ENCODE results near the gene EARS2.
"Not testable (repeated sequence)": the region's sequence is repeated elsewhere in the genome, so short reads cannot be mapped to it uniquely, and the experiment has no call there.

EARS2 gene

DNA sequence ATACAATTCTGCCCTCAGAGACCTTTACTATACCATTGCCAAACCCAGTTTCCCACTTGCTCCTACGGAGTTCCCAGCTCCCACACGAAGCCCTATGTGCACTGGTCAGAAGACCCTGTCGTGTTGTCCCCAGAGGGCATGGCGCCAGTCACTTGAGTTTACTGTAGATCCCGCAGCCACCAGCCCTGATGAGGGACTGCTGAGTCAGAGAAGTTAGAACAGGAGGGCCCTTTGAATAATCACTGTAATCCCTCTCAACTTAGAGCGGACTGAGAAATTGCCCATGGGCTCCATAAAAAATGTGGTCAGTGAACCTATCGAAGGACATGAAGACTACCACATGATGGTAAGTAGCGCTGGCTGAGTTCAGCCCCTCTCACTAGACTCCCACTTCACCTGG lies 9.6 kb upstream of the EARS2 start:
- no peak for DNase-seq

GRCh38 chr16:23564575-23565363 lies 7.6 kb upstream of the EARS2 start:
- DNase-seq, result no peak

GRCh38 chr16:23563186-23563585 lies 6.0 kb upstream of the EARS2 start:
- DNase-seq, result no peak

DNA sequence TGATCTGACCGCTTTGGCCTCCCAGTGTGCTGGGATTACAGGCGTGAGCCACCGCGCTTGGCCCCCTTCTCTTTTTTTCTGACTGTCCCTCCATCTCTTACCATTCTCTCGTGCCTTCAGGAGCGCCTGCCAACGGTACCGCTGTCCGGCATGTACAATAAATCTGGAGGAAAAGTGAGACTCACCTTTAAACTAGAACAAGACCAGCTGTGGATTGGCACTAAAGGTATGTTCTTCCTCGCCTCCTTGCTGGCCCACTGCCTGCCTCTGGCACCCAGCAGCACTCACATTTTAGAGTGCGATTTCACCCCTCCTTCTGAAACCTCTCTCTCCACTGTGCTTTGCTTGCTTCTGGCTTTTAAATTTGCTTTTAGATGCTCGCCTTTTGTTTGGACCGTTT lies 5.4 kb upstream of the EARS2 start:
- DNase-seq, result no peak

GRCh38 chr16:23561586-23561985 lies 4.4 kb upstream of the EARS2 start:
- no peak for DNase-seq

- no peak for DNase-seq
Observed at GRCh38 chr16:23557779-23558702, 891 bp upstream of the EARS2 start.

DNA sequence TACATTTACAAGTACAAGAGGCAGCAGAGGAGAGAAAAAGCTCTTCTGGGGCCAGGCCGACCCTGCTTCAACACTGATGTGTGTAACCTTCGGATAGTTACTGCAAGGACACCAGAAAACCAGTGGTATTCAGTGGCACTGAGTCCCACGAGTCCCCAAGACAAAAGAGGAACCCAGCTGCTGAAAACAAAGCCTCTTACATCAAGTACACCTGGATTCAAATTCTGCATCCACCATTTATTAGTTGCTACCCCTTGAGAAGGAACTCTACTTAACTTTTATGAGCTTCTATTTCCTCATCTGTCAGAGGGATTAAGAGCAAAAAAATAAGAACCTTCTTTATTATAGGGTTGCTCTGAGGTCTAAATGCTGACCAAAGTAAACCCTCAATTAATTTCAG lies 2.6 kb downstream of the EARS2 start:
- no peak for DNase-seq

DNA sequence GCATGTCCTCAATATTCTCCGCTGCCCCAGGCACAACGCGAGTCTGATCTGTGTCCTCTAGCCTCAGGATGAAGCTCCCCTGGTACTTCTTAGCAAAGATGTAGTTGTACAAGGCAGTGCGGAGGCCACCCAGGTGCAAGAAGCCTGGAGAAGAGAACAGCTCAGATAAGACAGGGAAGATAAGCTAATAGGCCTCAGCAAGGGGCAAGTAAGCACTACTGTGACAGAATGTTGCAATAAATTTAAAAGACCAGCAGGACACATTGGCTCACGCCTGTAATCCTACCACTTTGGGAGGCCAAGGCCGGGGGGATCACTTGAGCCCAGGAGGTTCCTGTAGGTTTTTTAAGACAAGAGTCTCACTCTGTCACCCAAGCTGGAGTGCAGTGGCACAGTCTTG lies 5.0 kb downstream of the EARS2 start:
- no peak for DNase-seq

DNA sequence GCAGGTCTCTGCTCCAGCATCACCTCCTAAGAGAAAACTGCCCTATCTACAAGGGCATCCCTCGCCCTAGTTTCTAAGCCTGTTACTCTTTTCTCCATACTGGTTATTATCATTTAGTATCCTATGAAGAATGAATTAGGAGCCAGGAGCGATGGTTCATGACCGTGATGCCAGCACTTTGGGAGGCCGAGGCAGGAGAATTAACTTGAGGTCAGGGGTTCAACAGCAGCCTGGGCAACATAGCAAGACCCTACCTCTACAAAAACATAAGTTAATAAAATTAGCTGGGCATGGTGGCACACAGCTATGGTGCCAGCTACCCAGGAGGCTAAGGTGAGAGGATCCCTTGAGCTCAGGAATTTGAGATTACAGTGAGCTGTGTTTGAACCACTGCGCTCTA lies 7.2 kb downstream of the EARS2 start:
- DNase-seq, result no peak

- no peak for DNase-seq
Observed at GRCh38 chr16:23544436-23544835, 12.7 kb downstream of the EARS2 start.

- DNase-seq, result not testable (repeated sequence)
Observed at GRCh38 chr16:23540817-23541178, 16.4 kb downstream of the EARS2 start.

DNA sequence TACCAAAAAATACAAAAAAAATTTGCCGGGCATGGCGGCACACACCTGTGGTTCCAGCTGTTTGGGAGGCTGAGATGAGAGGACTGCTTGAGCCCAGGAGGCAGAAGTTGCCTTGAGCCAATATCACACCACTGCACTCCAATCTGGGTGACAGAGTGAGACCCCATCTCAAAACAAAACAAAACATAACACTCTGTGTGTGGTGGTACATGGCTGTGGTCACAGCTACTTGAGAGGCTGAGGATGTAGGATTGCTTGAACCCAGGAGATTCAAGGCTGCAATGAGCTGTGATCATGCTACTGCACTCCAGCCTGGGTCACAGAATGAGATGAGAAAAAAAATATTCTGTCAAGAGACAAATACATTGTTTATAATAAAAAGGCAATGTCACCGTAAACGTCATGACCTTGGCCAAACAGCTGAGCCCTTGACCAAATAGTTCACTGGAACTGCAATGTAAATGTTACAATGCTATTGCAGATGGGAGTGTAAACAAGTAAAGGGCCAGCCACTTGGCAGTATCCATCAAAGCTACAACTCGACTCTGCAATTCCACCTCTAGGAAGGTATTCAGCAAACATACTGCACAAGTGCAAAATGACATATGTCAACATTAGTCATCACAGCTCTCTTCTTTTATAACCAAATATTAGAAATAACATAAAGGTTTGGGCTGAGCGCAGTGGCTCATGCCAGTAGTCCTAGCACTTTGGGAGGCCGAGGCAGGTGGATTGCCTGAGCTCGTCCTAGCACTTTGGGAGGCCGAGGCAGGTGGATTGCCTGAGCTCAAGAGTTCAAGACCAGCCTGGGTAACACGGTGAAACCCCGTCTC lies 16.9 kb downstream of the EARS2 start:
- no peak for DNase-seq

- DNase-seq, result no peak
Observed at GRCh38 chr16:23538919-23539278, 18.3 kb downstream of the EARS2 start.

- no peak for DNase-seq
Observed at GRCh38 chr16:23537390-23537789, 19.8 kb downstream of the EARS2 start.

DNA sequence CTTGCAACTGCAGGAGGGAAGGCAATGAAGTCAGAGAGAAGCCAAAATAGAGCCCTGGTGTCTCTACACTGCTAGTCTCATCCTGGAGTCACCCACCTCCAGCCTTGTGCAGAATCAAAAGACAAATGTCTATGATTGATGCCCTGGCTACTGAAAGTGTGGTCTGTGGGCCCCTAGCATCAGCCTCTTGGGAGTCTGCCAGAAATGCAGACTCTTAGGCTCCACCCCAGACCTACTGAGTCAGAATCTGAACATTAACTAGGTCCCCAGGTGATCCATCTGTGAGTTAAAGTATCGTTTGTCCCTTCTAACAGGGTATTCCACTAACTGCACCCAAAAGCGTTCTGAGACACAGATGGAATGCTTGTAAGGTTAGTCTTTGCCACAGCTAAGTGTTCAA lies 21.2 kb downstream of the EARS2 start:
- DNase-seq, result no peak

DNA sequence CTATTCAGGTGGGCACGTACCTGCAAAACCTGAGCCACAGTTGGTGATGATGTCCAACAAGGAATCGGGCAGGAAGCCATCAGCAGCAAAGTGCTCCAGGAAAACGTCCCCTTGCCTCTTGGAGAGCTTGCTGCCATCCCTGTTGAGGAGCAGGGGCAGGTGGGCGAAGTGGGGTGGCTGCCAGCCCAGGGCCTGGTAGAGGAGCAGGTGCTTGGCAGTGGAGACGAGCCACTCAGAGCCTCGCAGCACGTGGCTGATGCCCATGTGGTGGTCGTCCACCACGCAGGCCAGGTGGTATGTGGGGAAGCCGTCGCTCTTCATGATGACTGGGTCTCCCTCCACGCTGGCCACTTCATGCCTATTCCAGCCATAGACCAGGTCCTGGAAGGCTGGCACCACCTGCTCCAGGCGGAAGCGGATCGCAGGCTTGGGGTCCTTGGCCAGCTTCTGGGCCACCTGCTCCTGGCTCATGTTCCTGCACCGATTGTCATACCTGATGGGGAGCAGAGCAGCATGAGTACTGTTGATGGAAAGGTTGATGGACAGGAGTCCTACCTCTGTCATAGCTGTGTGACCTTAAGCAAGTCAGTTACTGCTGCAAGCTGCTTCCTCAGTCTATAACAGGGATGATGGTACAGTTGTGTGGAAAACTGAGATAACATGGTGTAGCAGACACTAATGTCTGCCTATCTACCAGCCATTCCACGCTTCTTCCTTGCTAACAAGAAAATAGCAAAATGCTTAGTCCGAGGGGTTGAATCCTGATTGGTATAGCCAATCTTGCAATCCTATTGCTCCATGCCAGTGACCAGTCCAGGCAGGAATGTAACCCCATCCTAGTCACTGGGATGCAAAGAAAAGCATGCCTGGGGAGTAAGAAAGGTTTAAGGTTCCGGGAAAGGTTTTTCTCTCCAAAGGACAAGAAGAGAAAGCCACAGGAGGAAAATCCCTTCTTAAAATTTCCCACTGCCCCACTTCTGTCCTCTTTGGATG lies 22.0 kb downstream of the EARS2 start:
- no peak for DNase-seq

GRCh38 chr16:23532448-23532847 lies 24.7 kb downstream of the EARS2 start:
- DNase-seq, result no peak

DNA sequence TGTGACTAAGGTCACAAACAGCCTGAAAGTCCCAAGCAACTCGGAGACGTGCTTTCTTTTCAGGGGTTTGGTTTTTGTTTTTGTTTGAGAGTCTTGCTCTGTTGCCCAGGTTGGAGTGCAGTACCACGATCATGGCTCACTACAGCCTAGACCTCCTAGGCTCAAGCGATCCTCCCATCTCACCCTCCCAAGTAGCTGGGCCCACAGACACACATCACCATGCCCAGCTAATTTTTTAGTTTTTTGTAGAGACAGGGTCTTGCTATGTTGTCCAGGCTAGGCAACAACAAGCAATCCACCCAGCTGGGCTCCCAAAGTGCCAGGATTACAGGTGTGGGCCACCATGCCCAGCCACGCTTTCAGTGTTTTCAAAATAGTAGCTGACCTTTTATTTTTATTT lies 27.1 kb downstream of the EARS2 start:
- no peak for DNase-seq

DNA sequence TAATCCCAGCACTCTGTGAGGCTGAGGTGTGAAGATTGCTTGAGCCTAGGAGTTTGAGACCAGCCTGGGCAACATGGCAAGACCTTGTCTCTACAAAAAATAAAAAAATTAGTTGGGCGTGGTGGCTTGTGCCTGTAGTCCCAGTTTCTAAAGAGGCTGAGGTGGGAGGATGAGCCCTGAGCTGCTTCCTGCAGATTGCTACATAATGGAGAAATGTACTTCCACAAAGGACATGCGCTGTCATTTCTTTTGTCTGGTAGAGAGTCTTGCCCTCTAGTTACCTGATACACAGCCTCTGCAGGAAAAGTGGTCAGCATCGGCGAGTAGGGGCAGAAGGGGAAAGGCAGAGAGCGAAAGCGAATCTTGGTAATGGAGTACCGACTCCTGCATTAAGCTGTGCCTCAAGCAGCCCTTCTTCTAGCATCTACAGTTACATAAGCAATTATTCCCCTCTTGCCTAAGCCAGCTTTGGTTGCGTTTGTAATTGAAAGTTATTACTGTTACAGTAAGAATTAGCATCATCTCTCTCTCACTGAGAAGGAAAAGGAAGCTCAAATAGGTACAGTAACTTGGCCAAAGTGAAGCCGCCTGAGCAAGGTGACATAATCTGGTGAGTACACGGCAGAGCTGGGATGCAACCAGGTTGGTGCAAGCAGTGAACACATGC lies 28.4 kb downstream of the EARS2 start:
- no peak for DNase-seq

DNA sequence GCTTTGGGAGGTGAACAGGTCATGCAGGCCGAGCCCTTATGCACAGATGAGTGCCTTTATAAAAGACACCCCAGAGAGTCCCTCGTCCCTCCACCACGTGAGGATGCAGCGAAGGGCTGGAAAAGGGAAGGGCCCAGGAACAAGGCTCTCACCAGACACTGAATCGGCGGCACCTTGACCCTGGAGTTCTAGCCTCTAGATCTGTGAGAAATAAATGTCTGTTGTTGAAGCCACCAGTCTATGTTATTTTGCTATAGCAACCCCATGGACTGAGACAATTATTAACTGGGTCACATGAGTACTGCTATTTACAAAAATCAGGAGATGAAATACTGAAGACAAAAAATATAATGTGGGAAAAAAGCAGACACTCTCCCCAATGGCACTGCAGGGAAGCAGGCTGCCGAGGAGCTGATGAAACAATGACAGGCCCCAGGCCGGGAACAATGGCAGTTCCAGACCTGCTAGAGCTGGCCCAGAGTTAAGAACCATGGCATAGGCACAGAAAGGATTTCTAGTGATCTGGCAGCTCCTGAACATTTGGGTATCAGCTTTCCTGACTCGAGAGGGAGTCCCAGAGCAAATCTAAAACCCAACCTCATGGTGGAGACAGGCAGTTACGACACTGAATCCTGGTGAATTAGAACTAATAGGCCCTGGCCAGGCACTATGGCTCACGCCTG lies 29.0 kb downstream of the EARS2 start:
- no peak for DNase-seq

DNA sequence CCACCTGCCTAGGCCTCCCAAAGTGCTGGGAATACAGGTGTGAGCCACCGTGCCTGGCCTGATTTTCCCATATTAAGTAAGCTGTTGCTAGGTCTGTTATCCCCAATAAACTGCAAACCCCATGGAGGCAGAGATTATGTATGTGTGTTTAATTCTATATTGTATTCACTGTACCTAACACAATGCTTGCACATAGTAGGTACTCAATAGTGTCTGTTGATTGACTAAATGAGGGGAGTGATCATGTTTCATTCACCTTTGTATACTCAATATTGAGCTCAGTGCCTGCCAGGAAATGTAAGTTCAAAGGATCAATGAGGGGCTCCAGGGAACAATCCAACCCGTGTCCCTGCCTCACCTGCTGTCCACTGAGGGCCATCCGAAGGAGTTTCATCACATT lies 32.3 kb downstream of the EARS2 start:
- DNase-seq, result no peak

Measured in central memory CD4-positive, alpha-beta T cell (primary cell).